ENCODE results near the gene CHRM2. TPM values are rescaled to one million over a fixed set of nuclear protein-coding genes. Genes with fewer than 3 reads are reported as not detected.

CHRM2 gene
- total RNA-seq, 1 experiment from 2014 or later: not detected

DNA sequence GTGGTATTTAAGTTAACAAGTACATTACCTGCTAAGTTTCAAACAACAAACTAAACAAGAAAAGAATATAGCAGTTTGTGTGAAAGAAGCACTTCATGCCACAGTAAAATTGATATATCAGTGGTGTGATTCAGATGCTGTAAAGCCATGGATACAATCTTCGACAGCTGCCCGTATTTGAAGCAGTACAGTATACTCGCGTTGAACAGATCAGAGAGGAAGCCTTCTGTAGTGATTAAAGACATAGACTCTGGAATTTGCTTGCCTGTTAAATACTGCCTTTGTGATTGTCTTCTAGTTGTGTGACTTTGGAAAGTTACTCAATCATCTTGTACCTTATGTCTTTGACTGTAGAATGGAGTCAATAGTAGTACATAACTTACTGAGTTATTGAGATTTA, 71.7 kb downstream of the CHRM2 start:
- Histone ChIP-seq H3K79me2 (ENCODE audit: insufficient read depth, low read length) (no peaks in the 10 kb centered on the region), H3K18ac (ENCODE audit: insufficient read length, low read depth, low read length) (no peak overlapping the region), H3K14ac (ENCODE audit: insufficient read depth, low read length) (no peak overlapping the region), H3K23ac (ENCODE audit: insufficient read length, low read depth, low read length) (no peak overlapping the region), H2AFZ (ENCODE audit: low read length) (no peak overlapping the region), H2BK20ac (ENCODE audit: low read depth, low read length, poor library complexity, severe bottlenecking) (no peak overlapping the region), H2BK120ac (ENCODE audit: low read depth, low read length, poor library complexity, severe bottlenecking) (no peak overlapping the region), H4K91ac (ENCODE audit: insufficient read length, low read depth, low read length) (no peak overlapping the region), H4K8ac (replicated peaks; ENCODE audit: insufficient read length, low read depth, low read length) (no peak overlapping the region), H4K20me1 (ENCODE audit: control insufficient read depth, insufficient read depth, insufficient read length) (no peaks in the 10 kb centered on the region), H3K27ac (ENCODE audit: insufficient read length, low read depth, low read length) (no peak overlapping the region), H2BK12ac (ENCODE audit: insufficient read length, low read depth, low read length) (no peak overlapping the region), H3T11ph (ENCODE audit: low read length) (no peak overlapping the region), H3K27me3 (ENCODE audit: insufficient read depth, low read length) (no peaks in the 10 kb centered on the region), H2BK5ac (ENCODE audit: insufficient read length, low read length) (no peak overlapping the region), H3K4ac (ENCODE audit: low read depth, low read length) (no peak overlapping the region), H4K5ac (ENCODE audit: insufficient read length, low read depth, low read length) (no peak overlapping the region), H3K56ac (ENCODE audit: insufficient read length, low read depth, low read length) (no peak overlapping the region), H3K4me1 (ENCODE audit: insufficient read depth, low read length) (no peaks in the 10 kb centered on the region), H3K4me2 (ENCODE audit: insufficient read depth, insufficient read length, low read length) (no peak overlapping the region), H2BK15ac (ENCODE audit: low read depth, low read length) (no peak overlapping the region), H3K79me1 (ENCODE audit: insufficient read depth, low read depth, low read length, poor library complexity, severe bottlenecking) (no peaks in the 10 kb centered on the region), H2AK5ac (ENCODE audit: insufficient read length, low read length) (no peak overlapping the region), H3K9ac (ENCODE audit: extremely low read depth, insufficient read length, low read length) (no peak overlapping the region), H3K23me2 (ENCODE audit: insufficient read length, low read depth, low read length, poor library complexity, severe bottlenecking) (no peaks in the 10 kb centered on the region), H3K9me3 (ENCODE audit: control insufficient read depth, low read depth, low read length) (no peaks in the 10 kb centered on the region)
- Mint-ChIP-seq H3K27ac (no peak overlapping the region), H3K36me3 (ENCODE audit: insufficient read depth in 1 of 3, low read depth in 3 of 3) (no peaks in the 10 kb centered on the region), H3K9me3 (no peaks in the 10 kb centered on the region), H3K4me3 (no peak overlapping the region), H3K27me3 (ENCODE audit: low read depth) (no peaks in the 10 kb centered on the region), H3K4me1 (peaks cover 13 to 14% of the 10 kb centered on the region in 2 experiments)
- no CpG with 5 or more reads among the region's 4 CpGs for WGBS (ENCODE audit: extremely low coverage, insufficient read length, low lambda C conversion rate)
- no peak for DNase-seq
- TF ChIP-seq, protein P1, sequence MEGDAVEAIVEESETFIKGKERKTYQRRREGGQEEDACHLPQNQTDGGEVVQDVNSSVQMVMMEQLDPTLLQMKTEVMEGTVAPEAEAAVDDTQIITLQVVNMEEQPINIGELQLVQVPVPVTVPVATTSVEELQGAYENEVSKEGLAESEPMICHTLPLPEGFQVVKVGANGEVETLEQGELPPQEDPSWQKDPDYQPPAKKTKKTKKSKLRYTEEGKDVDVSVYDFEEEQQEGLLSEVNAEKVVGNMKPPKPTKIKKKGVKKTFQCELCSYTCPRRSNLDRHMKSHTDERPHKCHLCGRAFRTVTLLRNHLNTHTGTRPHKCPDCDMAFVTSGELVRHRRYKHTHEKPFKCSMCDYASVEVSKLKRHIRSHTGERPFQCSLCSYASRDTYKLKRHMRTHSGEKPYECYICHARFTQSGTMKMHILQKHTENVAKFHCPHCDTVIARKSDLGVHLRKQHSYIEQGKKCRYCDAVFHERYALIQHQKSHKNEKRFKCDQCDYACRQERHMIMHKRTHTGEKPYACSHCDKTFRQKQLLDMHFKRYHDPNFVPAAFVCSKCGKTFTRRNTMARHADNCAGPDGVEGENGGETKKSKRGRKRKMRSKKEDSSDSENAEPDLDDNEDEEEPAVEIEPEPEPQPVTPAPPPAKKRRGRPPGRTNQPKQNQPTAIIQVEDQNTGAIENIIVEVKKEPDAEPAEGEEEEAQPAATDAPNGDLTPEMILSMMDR (conservative IDR thresholded peaks at IDR 0.05): no peak
